WTC11 (cell line): ENCODE results near the gene ACP3. TPM values are rescaled to one million over a fixed set of nuclear protein-coding genes. Genes with fewer than 3 reads are reported as not detected.

ENCODE experiments used
- ATAC-seq: fragments of 200-7000 bp; cut with Tn5 transposase; 2 replicates; pipeline ENCODE4 v1.10.0; 2021; ENCODE audit warnings: mild to moderate bottlenecking, moderate library complexity
- CTCF ChIA-PET: fragments of 300-600 bp; sonication (Branson Sonifier 250); formaldehyde crosslinking; loops from one replicate; lab custom pipeline; 2021; ENCODE audit warnings: antibody characterized with exemption; lab: Charles Lee
- POLR2A ChIA-PET: fragments of 350-600 bp; sonication (Branson Sonifier 250); formaldehyde crosslinking; loops from one replicate; lab custom pipeline; 2021; ENCODE audit warnings: antibody characterized with exemption; lab: Charles Lee
- DNase-seq: peaks from one replicate; pipeline ENCODE4 v3.0.0; 2021; ENCODE audit warnings: low spot score
- H3K27ac Mint-ChIP-seq: 2 replicates; pipeline ENCODE4 v1.8.0; 2021; ENCODE audit warnings: mixed read lengths
- H3K27me3 Mint-ChIP-seq: 2 replicates; pipeline ENCODE4 v1.8.0; 2021; ENCODE audit warnings: low read depth, mild to moderate bottlenecking, moderate library complexity, mixed read lengths
- H3K36me3 Mint-ChIP-seq: 2 replicates; pipeline ENCODE4 v1.8.0; 2021; ENCODE audit warnings: mixed read lengths
- H3K4me1 Mint-ChIP-seq: 2 replicates; pipeline ENCODE4 v1.8.0; 2022; ENCODE audit warnings: mixed read lengths
- H3K4me3 Mint-ChIP-seq: 2 replicates; pipeline ENCODE4 v1.8.0; 2021; ENCODE audit warnings: mild to moderate bottlenecking, moderate library complexity, mixed read lengths
- H3K9me3 Mint-ChIP-seq: 2 replicates; pipeline ENCODE4 v1.8.0; 2021; ENCODE audit warnings: mixed read lengths
- CREM ChIP-seq: sonication (generic); formaldehyde crosslinking; IDR thresholded peaks from 2 replicates; pipeline ENCODE4 v1.8.1; 2022; ENCODE audit warnings: mild to moderate bottlenecking, missing genetic modification reagents, moderate library complexity
- GRHL2 ChIP-seq: fragments of 250-450 bp; sonication (Bioruptor Pico); IDR thresholded peaks from 2 replicates; pipeline ENCODE4 v1.8.0; 2022; ENCODE audit warnings: mild to moderate bottlenecking, moderate library complexity; ENCODE audit not compliant: insufficient replicate concordance, severe bottlenecking
- MXD4 ChIP-seq: fragments of 250-450 bp; sonication (Bioruptor Pico); IDR thresholded peaks from 2 replicates; pipeline ENCODE4 v1.8.0; 2021; ENCODE audit warnings: mild to moderate bottlenecking, moderate library complexity, borderline replicate concordance
- NR2C2 ChIP-seq: sonication (generic); formaldehyde crosslinking; IDR thresholded peaks from 2 replicates; pipeline ENCODE4 v1.8.0; 2022; ENCODE audit warnings: mild to moderate bottlenecking, missing genetic modification reagents
- OVOL2 ChIP-seq: fragments of 250-450 bp; sonication (Bioruptor Pico); IDR thresholded peaks from 2 replicates; pipeline ENCODE4 v1.9.0; 2021; ENCODE audit warnings: mild to moderate bottlenecking, borderline replicate concordance
- SOX15 ChIP-seq: fragments of 250-450 bp; sonication (Bioruptor Pico); IDR thresholded peaks from 2 replicates; pipeline ENCODE4 v1.9.0; 2021; ENCODE audit warnings: mild to moderate bottlenecking
- SP1 ChIP-seq: sonication (generic); formaldehyde crosslinking; conservative IDR thresholded peaks from 2 replicates; pipeline ENCODE4 v1.8.1; 2022; ENCODE audit warnings: missing genetic modification reagents
- ZBTB21 ChIP-seq: sonication (generic); formaldehyde crosslinking; IDR thresholded peaks from 2 replicates; pipeline ENCODE4 v1.8.1; 2023; ENCODE audit warnings: mild to moderate bottlenecking, missing genetic modification reagents, borderline replicate concordance
- ZNF219 ChIP-seq: sonication (generic); formaldehyde crosslinking; IDR thresholded peaks from 2 replicates; pipeline ENCODE4 v1.8.0; 2023; ENCODE audit warnings: missing genetic modification reagents, mild to moderate bottlenecking, borderline replicate concordance
- ZNF263 ChIP-seq: sonication (generic); formaldehyde crosslinking; IDR thresholded peaks from 2 replicates; pipeline ENCODE4 v1.8.1; 2022; ENCODE audit warnings: low read depth, mild to moderate bottlenecking, moderate library complexity, missing genetic modification reagents
- ZNF671 ChIP-seq: fragments of 250-450 bp; sonication (Bioruptor Pico); IDR thresholded peaks from 2 replicates; pipeline ENCODE4 v1.8.0; 2021; ENCODE audit warnings: mild to moderate bottlenecking
- total RNA-seq: library from RNA; stranded (reverse); gene quantifications from 3 replicates; pipeline ENCODE4 v1.2.3, GENCODE V29; 2021
- TF ChIP-seq, protein P1 (sequence below): sonication (generic); formaldehyde crosslinking; conservative IDR thresholded peaks from 2 replicates; pipeline ENCODE4 v1.8.1; 2023; ENCODE audit warnings: mild to moderate bottlenecking, low read depth, missing genetic modification reagents, moderate library complexity
- TF ChIP-seq, protein P2 (sequence below): sonication (generic); formaldehyde crosslinking; IDR thresholded peaks from 2 replicates; pipeline ENCODE4 v1.8.1; 2023; ENCODE audit warnings: mild to moderate bottlenecking, moderate library complexity, missing genetic modification reagents
- TF ChIP-seq, protein P3 (sequence below): fragments of 200-600 bp; IDR thresholded peaks from 2 replicates; pipeline ENCODE4 v1.8.0; 2022; ENCODE audit warnings: antibody characterized with exemption
- TF ChIP-seq, protein P4 (sequence below): sonication (generic); formaldehyde crosslinking; IDR thresholded peaks from 2 replicates; pipeline ENCODE4 v1.8.0; 2023; ENCODE audit warnings: missing genetic modification reagents
- TF ChIP-seq, protein P5 (sequence below): sonication (generic); formaldehyde crosslinking; conservative IDR thresholded peaks from 2 replicates; pipeline ENCODE4 v1.8.1; 2022; ENCODE audit warnings: mild to moderate bottlenecking, missing genetic modification reagents
- TF ChIP-seq, protein P6 (sequence below): sonication (generic); formaldehyde crosslinking; IDR thresholded peaks from 2 replicates; pipeline ENCODE4 v1.8.0; 2023; ENCODE audit warnings: mild to moderate bottlenecking, missing genetic modification reagents

ACP3 gene
- total RNA-seq, 1 experiment from 2014 or later: 2.5 TPM

DNA sequence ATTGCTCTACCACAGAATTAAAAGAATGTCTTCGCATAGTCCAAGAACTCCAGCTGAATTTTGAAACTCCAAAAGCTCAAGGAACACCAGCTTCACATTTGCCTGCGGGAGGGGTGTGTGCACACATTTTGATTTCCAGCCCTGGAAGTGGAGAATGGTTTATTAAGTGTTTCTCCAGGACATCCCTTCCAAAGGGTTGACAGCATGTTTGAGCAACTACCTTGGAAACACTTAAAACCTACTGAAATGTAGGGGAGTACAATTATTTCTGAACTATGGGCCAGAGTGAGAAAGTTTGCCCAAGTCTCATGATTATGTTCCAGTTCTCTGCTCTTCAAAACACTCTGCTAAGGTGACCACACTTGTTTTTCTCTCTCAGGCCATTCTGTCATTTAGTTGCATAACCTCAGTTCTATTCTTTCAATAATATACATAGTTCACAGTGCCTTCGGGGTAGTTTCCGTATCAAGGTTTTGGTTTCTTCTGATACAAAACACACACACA is 7.9 kb downstream of the ACP3 start:
- ChIA-PET POLR2A (interaction anchor here (0.6 kb wide), 1 partner anchor 353 kb away, joined by 3 read pairs; no protein-coding TSS in a partner anchor), CTCF (interaction anchor here (2.2 kb wide), 1 partner anchor 18 kb away, joined by 8 read pairs; no protein-coding TSS in a partner anchor)
- H3K9me3 Mint-ChIP-seq: no peaks in the 10 kb centered on the region
- peaks cover 18% of the 10 kb centered on the region for H3K4me1 Mint-ChIP-seq
- no peak overlapping the region for H3K27ac Mint-ChIP-seq
- no peak overlapping the region for H3K4me3 Mint-ChIP-seq
- no peak for ATAC-seq
- no peak for DNase-seq
- TF ChIP-seq GRHL2 (CRISPR knock-in tag): no peak
- TF ChIP-seq, protein P1, sequence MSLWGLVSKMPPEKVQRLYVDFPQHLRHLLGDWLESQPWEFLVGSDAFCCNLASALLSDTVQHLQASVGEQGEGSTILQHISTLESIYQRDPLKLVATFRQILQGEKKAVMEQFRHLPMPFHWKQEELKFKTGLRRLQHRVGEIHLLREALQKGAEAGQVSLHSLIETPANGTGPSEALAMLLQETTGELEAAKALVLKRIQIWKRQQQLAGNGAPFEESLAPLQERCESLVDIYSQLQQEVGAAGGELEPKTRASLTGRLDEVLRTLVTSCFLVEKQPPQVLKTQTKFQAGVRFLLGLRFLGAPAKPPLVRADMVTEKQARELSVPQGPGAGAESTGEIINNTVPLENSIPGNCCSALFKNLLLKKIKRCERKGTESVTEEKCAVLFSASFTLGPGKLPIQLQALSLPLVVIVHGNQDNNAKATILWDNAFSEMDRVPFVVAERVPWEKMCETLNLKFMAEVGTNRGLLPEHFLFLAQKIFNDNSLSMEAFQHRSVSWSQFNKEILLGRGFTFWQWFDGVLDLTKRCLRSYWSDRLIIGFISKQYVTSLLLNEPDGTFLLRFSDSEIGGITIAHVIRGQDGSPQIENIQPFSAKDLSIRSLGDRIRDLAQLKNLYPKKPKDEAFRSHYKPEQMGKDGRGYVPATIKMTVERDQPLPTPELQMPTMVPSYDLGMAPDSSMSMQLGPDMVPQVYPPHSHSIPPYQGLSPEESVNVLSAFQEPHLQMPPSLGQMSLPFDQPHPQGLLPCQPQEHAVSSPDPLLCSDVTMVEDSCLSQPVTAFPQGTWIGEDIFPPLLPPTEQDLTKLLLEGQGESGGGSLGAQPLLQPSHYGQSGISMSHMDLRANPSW (CRISPR knock-in tag): no peak
- no peak for TF ChIP-seq ZNF671 (CRISPR knock-in tag)
- TF ChIP-seq, protein P2, sequence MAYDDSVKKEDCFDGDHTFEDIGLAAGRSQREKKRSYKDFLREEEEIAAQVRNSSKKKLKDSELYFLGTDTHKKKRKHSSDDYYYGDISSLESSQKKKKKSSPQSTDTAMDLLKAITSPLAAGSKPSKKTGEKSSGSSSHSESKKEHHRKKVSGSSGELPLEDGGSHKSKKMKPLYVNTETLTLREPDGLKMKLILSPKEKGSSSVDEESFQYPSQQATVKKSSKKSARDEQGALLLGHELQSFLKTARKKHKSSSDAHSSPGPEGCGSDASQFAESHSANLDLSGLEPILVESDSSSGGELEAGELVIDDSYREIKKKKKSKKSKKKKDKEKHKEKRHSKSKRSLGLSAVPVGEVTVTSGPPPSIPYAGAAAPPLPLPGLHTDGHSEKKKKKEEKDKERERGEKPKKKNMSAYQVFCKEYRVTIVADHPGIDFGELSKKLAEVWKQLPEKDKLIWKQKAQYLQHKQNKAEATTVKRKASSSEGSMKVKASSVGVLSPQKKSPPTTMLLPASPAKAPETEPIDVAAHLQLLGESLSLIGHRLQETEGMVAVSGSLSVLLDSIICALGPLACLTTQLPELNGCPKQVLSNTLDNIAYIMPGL (CRISPR knock-in tag): no peak
- no peak for TF ChIP-seq ZNF263 (CRISPR knock-in tag)
- TF ChIP-seq, protein P3, sequence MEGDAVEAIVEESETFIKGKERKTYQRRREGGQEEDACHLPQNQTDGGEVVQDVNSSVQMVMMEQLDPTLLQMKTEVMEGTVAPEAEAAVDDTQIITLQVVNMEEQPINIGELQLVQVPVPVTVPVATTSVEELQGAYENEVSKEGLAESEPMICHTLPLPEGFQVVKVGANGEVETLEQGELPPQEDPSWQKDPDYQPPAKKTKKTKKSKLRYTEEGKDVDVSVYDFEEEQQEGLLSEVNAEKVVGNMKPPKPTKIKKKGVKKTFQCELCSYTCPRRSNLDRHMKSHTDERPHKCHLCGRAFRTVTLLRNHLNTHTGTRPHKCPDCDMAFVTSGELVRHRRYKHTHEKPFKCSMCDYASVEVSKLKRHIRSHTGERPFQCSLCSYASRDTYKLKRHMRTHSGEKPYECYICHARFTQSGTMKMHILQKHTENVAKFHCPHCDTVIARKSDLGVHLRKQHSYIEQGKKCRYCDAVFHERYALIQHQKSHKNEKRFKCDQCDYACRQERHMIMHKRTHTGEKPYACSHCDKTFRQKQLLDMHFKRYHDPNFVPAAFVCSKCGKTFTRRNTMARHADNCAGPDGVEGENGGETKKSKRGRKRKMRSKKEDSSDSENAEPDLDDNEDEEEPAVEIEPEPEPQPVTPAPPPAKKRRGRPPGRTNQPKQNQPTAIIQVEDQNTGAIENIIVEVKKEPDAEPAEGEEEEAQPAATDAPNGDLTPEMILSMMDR: no peak
- TF ChIP-seq, protein P4, sequence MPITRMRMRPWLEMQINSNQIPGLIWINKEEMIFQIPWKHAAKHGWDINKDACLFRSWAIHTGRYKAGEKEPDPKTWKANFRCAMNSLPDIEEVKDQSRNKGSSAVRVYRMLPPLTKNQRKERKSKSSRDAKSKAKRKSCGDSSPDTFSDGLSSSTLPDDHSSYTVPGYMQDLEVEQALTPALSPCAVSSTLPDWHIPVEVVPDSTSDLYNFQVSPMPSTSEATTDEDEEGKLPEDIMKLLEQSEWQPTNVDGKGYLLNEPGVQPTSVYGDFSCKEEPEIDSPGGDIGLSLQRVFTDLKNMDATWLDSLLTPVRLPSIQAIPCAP (CRISPR knock-in tag): no peak
- no peak for TF ChIP-seq ZBTB21 (CRISPR knock-in tag)
- no peak for TF ChIP-seq SP1 (CRISPR knock-in tag)
- no peak for TF ChIP-seq ZNF219
- no peak for TF ChIP-seq OVOL2 (CRISPR knock-in tag)
- TF ChIP-seq, protein P5, sequence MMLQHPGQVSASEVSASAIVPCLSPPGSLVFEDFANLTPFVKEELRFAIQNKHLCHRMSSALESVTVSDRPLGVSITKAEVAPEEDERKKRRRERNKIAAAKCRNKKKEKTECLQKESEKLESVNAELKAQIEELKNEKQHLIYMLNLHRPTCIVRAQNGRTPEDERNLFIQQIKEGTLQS (CRISPR knock-in tag): no peak
- no peak for TF ChIP-seq SOX15 (CRISPR knock-in tag)
- TF ChIP-seq CREM (CRISPR knock-in tag): no peak
- no peak for TF ChIP-seq MXD4 (CRISPR knock-in tag)
- TF ChIP-seq NR2C2 (CRISPR knock-in tag): no peak
- TF ChIP-seq, protein P6, sequence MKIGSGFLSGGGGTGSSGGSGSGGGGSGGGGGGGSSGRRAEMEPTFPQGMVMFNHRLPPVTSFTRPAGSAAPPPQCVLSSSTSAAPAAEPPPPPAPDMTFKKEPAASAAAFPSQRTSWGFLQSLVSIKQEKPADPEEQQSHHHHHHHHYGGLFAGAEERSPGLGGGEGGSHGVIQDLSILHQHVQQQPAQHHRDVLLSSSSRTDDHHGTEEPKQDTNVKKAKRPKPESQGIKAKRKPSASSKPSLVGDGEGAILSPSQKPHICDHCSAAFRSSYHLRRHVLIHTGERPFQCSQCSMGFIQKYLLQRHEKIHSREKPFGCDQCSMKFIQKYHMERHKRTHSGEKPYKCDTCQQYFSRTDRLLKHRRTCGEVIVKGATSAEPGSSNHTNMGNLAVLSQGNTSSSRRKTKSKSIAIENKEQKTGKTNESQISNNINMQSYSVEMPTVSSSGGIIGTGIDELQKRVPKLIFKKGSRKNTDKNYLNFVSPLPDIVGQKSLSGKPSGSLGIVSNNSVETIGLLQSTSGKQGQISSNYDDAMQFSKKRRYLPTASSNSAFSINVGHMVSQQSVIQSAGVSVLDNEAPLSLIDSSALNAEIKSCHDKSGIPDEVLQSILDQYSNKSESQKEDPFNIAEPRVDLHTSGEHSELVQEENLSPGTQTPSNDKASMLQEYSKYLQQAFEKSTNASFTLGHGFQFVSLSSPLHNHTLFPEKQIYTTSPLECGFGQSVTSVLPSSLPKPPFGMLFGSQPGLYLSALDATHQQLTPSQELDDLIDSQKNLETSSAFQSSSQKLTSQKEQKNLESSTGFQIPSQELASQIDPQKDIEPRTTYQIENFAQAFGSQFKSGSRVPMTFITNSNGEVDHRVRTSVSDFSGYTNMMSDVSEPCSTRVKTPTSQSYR (CRISPR knock-in tag): no peak
- TF ChIP-seq, all 79 proteins: peak for 0
- Mint-ChIP-seq H3K36me3 (no peaks in the 10 kb centered on the region), H3K27me3 (no peaks in the 10 kb centered on the region)
